NCI-H1436 (cell line): ENCODE data around the gene CASR.

Experiments
- DNase-seq: peaks from one replicate; lab custom pipeline; 2025; lab: John Stamatoyannopoulos, UW

CASR gene

GRCh38 chr3:122305818-122306621 is 122.6 kb downstream of the CASR start:
- DNase-seq, result no peak

DNA sequence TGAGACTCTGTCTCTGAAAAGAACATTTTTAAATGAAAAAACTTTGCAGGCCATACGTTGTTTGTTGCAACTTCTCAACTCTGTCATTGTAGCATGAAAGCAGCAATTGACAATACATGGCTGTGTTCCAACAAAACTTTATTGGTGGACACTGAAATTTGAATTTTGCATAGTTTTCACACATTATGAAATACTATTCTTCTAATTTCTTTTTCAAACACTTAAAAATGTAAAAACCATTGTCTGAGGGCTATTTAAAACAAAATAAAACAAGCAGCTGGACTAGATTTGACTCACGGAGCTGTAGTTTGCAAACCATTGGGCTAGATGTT is 123.1 kb downstream of the CASR start:
- no peak for DNase-seq

DNA sequence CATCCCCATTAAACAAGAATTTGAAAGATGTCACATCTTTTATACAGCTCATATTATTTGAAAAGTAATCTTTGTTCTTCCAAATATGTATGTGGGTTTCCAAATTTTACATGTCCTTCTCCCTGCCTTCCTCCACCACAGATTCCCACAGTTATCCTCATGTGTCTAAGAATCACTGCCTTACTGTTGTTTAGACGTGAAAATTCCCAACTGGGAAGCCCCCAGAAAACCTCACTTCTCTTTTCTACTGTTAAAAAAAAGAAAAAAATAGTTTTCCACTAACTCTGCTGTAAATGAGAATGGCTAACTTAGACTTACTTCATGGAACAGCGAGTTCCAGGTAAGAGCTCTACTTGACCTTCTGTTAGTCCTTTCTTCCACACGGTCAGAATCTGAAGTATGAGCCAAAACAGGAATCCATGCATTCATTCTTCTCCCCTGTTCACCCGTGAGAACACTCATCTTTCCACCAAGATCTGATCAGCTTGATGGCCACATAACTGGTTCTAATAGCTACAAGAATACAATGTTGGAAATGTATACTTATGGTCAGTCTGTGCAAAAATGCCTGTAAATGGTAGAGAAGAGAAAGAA is 123.7 kb downstream of the CASR start:
- no peak for DNase-seq

DNA sequence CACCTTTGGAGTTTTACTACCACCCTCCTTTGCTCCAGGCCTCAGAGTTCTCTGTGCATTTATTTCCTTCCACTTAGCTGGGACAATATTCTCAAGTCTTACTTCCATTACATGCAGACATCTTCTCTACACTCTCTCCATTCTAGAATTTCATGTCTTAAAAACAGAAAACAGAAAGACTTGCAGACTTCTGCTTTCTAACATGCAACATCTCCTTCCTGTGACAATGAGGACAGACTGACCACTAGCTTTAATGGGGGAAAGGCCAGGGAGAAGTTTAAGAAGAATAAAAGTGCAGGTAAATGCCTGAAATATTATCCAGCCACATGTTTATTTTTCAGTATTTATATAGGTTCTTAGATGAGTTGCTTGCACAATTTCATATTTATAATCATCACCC is 124.5 kb downstream of the CASR start:
- DNase-seq, result no peak

- DNase-seq, result no peak
Observed at GRCh38 chr3:122310361-122310760, 126.9 kb downstream of the CASR start.

DNA sequence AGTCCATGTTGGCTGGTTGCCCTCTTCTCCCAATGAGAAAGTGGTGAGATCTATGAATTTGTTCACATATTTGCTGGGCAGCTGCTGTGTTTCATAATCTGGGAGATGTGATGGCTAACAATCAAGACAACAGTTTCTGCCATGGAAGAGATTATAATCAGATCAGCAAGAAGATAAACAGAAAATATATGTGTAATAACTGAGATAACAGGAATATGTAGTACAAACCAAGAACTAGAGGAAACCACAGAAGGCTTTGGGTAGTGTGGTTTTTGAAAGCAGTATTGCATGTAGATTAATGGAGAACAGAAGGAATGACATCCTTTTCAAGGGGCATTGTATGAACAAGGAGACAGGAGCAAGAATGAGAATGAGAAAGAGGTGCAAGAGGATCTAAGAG is 129.4 kb downstream of the CASR start:
- no peak for DNase-seq

GRCh38 chr3:122313281-122313680 is 129.8 kb downstream of the CASR start:
- no peak for DNase-seq

GRCh38 chr3:122314228-122314876 is 130.9 kb downstream of the CASR start:
- no peak for DNase-seq

- no peak for DNase-seq
Observed at GRCh38 chr3:122315619-122316018, 132.2 kb downstream of the CASR start.

DNA sequence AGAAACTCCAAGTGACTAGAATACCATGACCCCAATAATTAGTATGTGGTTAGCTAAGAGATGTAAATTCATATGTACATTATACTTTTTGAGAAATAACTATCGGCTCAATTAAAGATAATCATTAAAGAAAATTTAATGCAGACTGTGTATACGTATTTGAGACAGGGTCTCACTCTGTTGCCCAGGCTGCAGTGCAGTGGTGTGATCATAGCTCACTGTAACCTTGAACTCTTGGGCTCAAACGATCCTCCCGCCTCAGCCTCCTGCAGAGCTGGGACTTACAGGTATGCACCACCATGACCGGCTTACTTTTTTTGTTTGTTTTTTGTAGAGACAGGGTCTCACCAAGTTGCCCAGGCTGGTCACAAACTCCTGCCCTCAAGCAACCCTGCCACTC is 132.9 kb downstream of the CASR start:
- no peak for DNase-seq

- DNase-seq, result no peak
Observed at GRCh38 chr3:122318620-122319019, 135.2 kb downstream of the CASR start.

- no peak for DNase-seq
Observed at GRCh38 chr3:122322095-122323075, 138.9 kb downstream of the CASR start.

- DNase-seq, result no peak
Observed at GRCh38 chr3:122324871-122325323, 141.4 kb downstream of the CASR start, which contains the start of gene CSTA. TSS of gene CSTA (plus strand) at chr3:122325248. CDS start at chr3:122325293, 45 bp downstream.

DNA sequence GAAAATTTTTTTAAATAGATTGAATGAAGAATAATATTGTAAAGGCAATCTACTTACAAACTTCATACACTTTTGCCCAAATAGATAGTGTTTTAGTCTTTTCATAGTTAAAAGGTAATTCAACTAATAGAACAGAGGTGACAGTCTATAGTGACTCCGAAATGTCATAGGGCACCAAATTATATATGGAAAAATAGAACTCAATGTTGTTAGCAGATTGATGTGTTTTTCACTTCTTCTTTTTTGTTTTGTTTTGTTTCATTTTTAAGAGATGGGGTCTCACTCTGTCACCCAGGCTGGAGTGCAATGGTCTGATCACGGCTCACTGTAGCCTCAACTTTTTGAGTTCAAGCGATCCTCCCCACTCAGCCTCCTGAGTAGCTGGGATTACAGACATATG is 142.3 kb downstream of the CASR start:
- no peak for DNase-seq

DNA sequence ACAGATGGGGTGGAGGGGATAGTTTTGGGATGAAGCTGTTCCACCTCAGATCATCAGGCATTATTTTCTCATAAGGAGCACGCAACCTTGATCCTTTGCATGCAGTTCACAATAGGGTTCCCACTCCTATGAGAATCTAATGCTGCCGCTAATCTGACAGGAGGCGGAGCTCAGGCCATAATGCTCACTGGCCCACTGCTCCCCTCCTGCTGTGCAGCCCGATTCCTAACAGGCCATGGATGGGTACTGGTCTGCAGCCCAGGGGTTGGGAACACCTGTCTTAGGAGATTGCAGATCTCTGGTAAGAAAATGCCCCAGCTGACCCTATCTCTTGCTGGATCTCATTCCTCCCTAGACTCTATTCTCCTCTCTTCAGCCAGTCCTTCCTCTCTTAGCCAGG is 148.4 kb downstream of the CASR start:
- DNase-seq, result no peak

DNA sequence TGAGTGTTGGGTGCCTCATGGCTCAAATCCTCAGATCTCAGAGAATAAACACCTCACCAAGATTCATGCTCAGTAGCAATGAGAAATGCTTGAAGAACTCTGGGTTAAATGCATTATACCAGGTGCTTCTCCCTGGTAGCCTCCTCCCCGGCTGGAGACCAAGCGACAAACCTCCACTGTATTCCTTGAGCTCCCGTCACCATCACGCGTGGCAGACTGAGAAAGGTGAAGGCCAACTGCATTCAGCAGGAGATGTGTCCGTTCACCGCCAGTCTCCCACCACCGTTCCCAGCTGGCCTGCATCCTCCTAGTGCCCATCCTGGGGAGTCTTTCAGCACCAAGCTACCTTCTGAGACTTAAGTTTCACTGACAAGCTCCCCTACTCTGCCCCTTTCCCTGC is 149.1 kb downstream of the CASR start:
- no peak for DNase-seq
